T-helper 2 cell treated with Interferon-gamma antibody and Interleukin-4, amounts not matched to agents 5 μg/mL and 100 μg/mL, for 36 hours (primary cell): ENCODE data around the gene ZNF705A.
"Not testable (repeated sequence)": the region's sequence is repeated elsewhere in the genome, so short reads cannot be mapped to it uniquely, and the experiment has no call there.

Experiments used
- DNase-seq: peaks from one replicate; pipeline ENCODE4 v3.0.0; 2021; ENCODE audit warnings: low spot score
- H3K27ac Mint-ChIP-seq: one replicate; pipeline ENCODE4 v1.8.0; 2021; ENCODE audit warnings: mild to moderate bottlenecking, mixed read lengths
- H3K27me3 Mint-ChIP-seq: one replicate; pipeline ENCODE4 v1.8.0; 2021; ENCODE audit warnings: low read depth, mixed read lengths
- H3K36me3 Mint-ChIP-seq: one replicate; pipeline ENCODE4 v1.8.0; 2021; ENCODE audit warnings: low read depth, mixed read lengths
- H3K4me1 Mint-ChIP-seq: one replicate; pipeline ENCODE4 v1.8.0; 2021; ENCODE audit warnings: low read depth, mixed read lengths
- H3K4me3 Mint-ChIP-seq: one replicate; pipeline ENCODE4 v1.8.0; 2022; ENCODE audit warnings: mild to moderate bottlenecking, moderate library complexity, mixed read lengths
- H3K9me3 Mint-ChIP-seq: one replicate; pipeline ENCODE4 v1.8.0; 2021; ENCODE audit warnings: mixed read lengths

Gene ZNF705A

GRCh38 chr12:8223646-8224045 lies 66.8 kb downstream of the ZNF705A start:
- not testable (repeated sequence) for H3K4me3 Mint-ChIP-seq, H3K36me3 Mint-ChIP-seq, H3K4me1 Mint-ChIP-seq, DNase-seq, H3K9me3 Mint-ChIP-seq, H3K27ac Mint-ChIP-seq, H3K27me3 Mint-ChIP-seq

- not testable (repeated sequence) for DNase-seq, H3K4me1 Mint-ChIP-seq, H3K27me3 Mint-ChIP-seq, H3K27ac Mint-ChIP-seq, H3K4me3 Mint-ChIP-seq, H3K36me3 Mint-ChIP-seq, H3K9me3 Mint-ChIP-seq
These were observed 68.0 kb downstream of the ZNF705A start for GRCh38 chr12:8224782-8225181.

DNA sequence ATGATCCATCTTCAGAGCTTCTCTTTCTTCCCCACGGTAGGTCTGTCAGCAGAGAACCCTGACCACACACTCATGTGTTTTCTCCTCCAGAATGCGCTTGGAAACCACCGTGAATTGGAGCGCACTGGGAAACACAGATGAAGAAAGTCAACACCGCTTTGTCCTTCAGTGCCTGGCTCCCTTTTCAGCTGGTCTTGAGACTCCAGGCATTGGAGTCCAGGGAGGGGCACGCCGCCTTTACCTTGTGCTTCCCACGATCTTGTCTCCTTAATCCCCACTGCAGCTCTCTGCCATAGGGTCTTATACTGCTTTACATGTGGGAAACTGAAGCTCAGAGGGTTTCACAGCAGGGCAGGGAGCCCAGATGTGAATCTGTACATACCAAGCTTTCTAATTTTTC lies 69.5 kb downstream of the ZNF705A start:
- H3K4me1 Mint-ChIP-seq: peaks cover 4% of the 10 kb centered on the region
- H3K27ac Mint-ChIP-seq: no peak overlapping the region
- H3K9me3 Mint-ChIP-seq: no peaks in the 10 kb centered on the region
- H3K27me3 Mint-ChIP-seq: no peaks in the 10 kb centered on the region
- DNase-seq: no peak
- no peaks in the 10 kb centered on the region for H3K36me3 Mint-ChIP-seq
- H3K4me3 Mint-ChIP-seq: no peak overlapping the region

DNA sequence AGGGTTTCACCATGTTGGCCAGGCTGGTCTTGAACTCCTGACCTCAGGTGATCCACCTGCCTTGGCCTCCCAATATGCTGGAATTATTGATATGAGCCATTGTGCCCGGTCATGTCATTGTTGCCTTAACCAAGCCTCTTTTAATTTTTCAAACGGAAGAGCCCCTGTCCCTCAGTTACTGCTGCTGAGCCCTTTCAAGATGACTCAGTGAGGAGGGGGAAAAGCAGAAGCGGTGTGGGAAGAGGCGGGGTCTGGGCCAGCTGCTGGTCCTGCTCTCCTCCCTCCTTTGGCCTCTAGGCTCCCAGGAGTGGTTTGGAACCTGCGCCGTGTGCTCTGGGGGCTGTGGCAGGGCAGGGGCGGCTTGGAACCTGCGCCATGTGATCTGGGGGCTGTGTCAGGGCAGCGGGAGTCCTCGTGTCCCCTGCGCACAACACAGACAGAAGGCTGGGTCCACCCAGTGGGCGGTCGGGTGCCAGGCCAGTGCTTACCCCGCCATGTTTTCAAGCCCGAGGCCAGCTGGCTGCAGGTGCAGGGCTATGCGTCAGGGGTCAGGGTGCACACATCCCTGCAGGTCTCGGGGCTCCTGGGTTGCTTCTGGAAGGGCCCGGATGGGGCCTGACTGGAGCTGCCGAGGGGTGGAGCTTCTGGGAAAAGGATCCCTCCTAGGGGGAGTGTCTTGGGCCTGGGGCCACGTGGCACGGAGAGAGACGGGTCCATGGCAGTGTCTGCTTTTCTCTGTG lies 70.3 kb downstream of the ZNF705A start, which contains the start of gene FAM90A1:
Gene FAM90A1, minus strand, starts transcription at position 627 of the 740 bp plus-strand sequence. CDS start 2,786 bp downstream, outside the sequence.
- H3K9me3 Mint-ChIP-seq, H3K4me1 Mint-ChIP-seq, H3K27me3 Mint-ChIP-seq, H3K36me3 Mint-ChIP-seq: not testable (repeated sequence)
- peak within 1 kb of the TSS; percentile 53 for H3K4me3 Mint-ChIP-seq
- DNase-seq: peak; percentile 10
- peak within 1 kb of the TSS; percentile 55 for H3K27ac Mint-ChIP-seq

- H3K27me3 Mint-ChIP-seq, H3K36me3 Mint-ChIP-seq, H3K4me1 Mint-ChIP-seq, DNase-seq, H3K9me3 Mint-ChIP-seq: not testable (repeated sequence)
- H3K27ac Mint-ChIP-seq: peak overlapping the region; percentile 26
- H3K4me3 Mint-ChIP-seq: peak overlapping the region; percentile 53
These were observed 70.9 kb downstream of the ZNF705A start for GRCh38 chr12:8227732-8228077.

GRCh38 chr12:8228607-8229006 lies 71.8 kb downstream of the ZNF705A start:
- H3K36me3 Mint-ChIP-seq, DNase-seq, H3K27me3 Mint-ChIP-seq, H3K9me3 Mint-ChIP-seq, H3K27ac Mint-ChIP-seq, H3K4me1 Mint-ChIP-seq: not testable (repeated sequence)
- H3K4me3 Mint-ChIP-seq: peak overlapping the region; percentile 53

DNA sequence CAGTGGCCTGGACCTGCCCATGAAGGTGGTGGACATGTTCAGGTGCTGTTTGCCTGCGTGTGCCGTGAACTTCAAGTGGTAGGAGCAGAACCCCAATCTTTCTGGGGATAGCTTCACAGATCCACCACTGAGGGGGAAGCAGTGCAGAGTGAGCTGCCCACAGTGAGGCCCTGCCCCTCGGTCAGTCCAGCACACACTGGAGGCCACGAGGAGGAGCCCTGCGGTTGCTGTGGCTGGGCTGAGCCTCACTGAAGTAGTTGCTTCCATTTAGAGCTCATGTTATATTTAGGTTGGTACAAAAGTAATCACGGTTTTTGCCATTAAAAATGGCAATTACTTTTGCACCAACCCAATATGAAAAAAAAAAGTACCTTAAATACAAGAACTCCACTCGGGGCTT lies 72.7 kb downstream of the ZNF705A start:
- H3K27me3 Mint-ChIP-seq, H3K27ac Mint-ChIP-seq, H3K4me3 Mint-ChIP-seq, H3K9me3 Mint-ChIP-seq, H3K36me3 Mint-ChIP-seq, DNase-seq, H3K4me1 Mint-ChIP-seq: not testable (repeated sequence)
